Left cardiac atrium (tissue), 4 donors: ENCODE measurements around the gene DSEL. TPM values are rescaled to one million over a fixed set of nuclear protein-coding genes. Genes with fewer than 3 reads are reported as not detected.
A peak's percentile ranks its signal among the peaks of the same experiment; 100 is the strongest.

Experiments
- ATAC-seq, 2 donors: fragments of 200-7000 bp; cut with Tn5 transposase; one replicate each; pipeline ENCODE4 v1.9.1; 2020; ENCODE audit warnings: mild to moderate bottlenecking in 2 of 2, moderate library complexity in 2 of 2
- DNase-seq: peaks from one replicate; pipeline ENCODE4 v3.0.0-alpha.2; 2020
- intact Hi-C, 2 donors: fragments of 100-400 bp; cut with DNase I; formaldehyde crosslinking; loops; one replicate each; pipeline versions ENCODE4 v1.14.1 to v1.15.1; 2022 to 2023
- total RNA-seq, 2 donors: library from RNA; stranded (reverse); fragmentation: NEBNext Ultra II Directional; extraction: Animal tissue kit (Norgen Biotek cat#: 25700); gene quantifications; one replicate each; pipeline ENCODE4 v1.2.1, GENCODE V29; 2021
- donor health status: DM: no; HTN: yes; CAD: no.
- donor health status: DM: no; HTN: yes; CAD: no; lungs with severe emphysema.
- donor health status: DM: yes; HTN: yes; CAD: no.
- donor health status: Dilated cardiomyopathy.

DSEL gene
- total RNA-seq, 2 donors from 2014 or later, result 6.1 to 7.2 TPM

GRCh38 chr18:67509741-67510391 lies 6.7 kb downstream of the DSEL start:
- intact Hi-C loops, result no loop called here
- DNase-seq (no peak), ATAC-seq (peak in 1 of 2 donors; percentile 59)

DNA sequence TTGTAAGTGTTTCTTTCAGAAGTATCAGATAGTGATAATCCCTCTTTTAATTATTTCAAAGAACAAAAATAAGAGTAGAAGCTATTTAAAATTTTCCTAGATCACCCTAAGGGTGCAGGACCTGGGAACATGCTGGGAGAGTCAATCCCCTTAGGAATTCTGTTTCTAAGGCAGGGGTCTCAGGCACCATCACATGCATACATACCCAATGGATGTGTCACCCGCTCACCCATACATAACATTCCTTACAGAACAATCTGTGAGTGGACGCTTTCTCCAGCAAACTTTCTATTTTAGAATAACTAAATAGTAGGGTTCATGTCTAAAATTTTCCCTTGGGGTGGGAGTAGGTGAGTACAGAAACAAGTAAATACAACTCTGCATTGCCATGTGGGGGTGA lies 8.4 kb downstream of the DSEL start:
- ATAC-seq (no peak), DNase-seq (no peak)
- intact Hi-C loops, result no loop called here

DNA sequence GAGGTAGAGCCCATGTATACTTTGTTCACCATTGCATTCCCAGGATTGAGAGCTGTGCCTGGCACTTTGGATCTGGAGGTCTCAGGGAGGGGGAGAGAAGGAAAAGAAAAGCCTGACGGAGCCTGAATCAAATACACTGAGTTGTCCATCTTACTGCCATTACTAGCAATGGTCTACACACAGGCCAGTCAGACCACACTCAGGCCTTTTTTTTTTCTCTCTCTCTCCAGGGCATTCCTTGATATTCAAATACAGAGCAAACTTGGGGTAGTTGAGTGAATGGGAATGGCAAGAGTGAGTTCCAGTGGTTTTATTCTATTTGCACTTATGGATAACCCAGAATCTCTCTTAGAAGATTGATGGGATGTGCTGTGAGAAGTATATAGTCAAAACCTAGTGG lies 11.8 kb downstream of the DSEL start:
- intact Hi-C loops, result no loop called here
- ATAC-seq (no peak), DNase-seq (no peak)

DNA sequence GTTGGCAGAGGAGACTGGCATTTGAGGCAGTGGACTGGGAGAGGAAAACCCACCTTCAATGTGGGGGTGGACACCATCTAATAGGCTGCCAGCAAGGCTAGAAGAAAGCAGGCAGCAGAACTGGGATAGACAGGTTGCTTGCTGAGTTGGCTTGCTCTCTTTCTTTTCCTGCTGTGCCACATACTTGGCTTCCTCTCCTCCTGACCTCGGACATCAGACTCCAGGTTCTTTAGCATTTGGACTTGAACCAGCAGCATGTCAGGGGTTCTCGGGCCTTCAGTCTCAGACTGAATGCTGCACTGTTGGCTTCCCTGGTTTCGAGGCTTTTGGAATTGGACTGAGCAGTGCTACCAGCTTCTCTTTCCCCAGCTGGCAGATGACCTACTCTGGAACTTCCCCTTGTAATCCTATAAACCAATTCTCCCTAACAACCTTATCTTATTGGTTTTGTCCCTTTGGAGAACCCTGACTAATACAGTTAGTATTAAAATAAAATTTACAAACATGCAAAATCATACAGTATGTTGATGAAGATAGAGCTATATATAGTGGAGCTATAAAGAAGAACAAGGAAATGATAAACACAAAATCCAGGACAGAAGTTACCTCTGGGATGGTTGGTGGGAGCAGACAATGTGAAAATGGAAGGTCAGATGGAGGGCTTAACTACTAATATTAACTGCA lies 15.9 kb downstream of the DSEL start:
- DNase-seq, result no peak
- intact Hi-C loops, result no loop called here
- ATAC-seq, result no peak

DNA sequence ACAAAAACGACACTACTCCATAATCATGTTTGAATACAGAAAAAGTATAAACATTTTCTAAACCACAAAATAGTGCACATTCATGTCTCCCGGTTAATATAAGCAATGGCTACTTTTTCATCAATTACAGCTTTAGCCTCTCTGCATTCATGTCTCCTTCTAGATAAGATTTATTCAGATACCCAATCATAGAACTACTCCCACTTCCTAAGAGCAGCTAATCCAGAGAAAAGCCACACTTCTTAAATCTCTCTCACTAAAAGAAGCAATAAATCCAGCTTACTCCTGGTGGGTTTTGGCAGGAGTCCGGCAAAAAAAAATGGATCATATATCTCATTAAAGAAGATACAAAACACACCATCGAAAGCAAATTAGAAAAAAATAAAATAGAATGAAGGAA lies 20.1 kb downstream of the DSEL start:
- intact Hi-C loops, result no loop called here
- DNase-seq (no peak), ATAC-seq (no peak)

DNA sequence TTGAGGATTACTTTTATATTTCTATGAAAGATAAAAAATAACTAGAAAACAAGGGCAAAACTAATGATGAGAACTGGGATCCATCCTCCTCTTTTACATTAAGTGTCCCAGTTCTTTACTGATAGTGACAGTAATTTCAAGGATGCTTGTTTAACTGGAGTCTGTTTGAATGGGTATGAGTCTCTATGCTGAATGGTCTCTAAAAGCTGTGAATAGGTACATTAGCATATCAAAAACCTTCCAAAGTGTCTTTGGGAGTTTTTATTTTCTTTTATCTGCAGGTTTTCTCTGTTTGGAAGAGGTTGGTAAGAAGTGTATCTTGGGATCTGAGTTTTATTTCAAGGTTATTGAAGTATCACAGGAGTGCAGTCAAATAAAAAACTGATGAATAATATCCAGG lies 30.0 kb downstream of the DSEL start:
- ATAC-seq, result no peak
- no peak for DNase-seq
- intact Hi-C loops, result no loop called here

DNA sequence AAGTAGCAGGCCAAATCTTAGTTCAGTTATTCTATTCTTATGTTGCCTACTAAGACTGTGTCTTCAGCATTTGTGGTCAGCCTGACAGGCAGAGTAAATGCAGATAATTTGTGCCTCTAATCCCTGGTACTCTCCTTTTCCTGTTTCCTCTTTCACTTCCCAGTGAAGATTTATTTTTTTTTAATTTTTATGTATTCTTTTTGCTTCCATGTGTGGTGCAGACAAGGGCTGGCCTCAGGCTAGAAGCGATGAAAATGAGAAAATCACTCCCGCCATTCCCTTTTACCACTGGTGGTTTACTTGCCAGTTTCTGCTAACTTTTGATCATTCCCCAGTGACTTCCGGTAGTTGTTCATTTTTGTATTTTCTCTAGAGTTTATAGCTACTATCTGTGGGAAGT lies 30.9 kb downstream of the DSEL start:
- ATAC-seq, result no peak
- intact Hi-C loops, result no loop called here
- no peak for DNase-seq

GRCh38 chr18:67484458-67484857 lies 32.1 kb downstream of the DSEL start:
- intact Hi-C loops, result no loop called here
- no peak for ATAC-seq
- no peak for DNase-seq

DNA sequence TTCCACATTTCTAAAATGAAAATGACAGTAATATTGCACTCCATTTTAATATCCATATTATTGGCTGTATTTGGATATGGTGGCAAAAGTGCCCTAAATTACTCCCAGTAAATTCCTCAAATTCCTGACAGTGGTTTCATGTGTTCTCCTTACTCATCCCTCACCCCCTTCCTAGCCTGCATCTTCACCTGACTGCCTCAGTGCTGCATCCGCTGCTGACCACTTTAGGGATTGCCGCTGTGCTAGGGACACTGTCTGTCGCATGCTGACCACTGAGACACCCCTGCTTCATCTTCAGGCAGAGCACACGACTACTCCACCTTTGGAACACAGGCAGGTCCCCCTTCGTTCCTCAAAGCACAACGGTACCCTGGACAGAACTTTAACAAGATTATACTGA lies 32.6 kb downstream of the DSEL start:
- no peak for DNase-seq
- ATAC-seq, result no peak
- intact Hi-C loops, result no loop called here

GRCh38 chr18:67483237-67483636 lies 33.3 kb downstream of the DSEL start:
- DNase-seq, result no peak
- ATAC-seq, result peak in 1 of 2 donors; percentile 65
- intact Hi-C loops, result no loop called here

- intact Hi-C loops, result loop anchor here in 1 of 2 donors (5.0 kb wide), 1 partner anchor 84 kb away; no protein-coding TSS in a partner anchor
- ATAC-seq, result no peak
These were observed 38.3 kb downstream of the DSEL start for GRCh38 chr18:67478249-67478648.

DNA sequence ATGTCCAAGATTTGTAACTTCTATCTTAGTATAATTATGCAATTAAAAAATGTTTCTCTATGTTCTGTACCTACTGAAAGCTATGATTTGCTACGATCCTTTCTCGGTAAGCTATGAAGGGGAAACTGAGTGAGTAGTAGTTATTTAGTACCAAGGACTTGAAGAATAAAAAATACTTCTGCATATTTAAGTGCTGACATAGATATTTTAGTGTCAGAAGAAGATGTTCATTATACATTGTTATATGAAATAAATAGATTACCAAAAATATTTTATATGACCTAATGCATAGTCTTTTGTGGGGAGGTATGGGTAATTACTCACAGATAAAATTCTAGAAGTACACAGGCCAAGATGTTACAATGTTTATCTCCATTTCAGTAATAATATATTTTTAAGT lies 39.0 kb downstream of the DSEL start:
- no peak for ATAC-seq
- intact Hi-C loops, result loop anchor here in 1 of 2 donors (5.0 kb wide), 1 partner anchor 85 kb away; no protein-coding TSS in a partner anchor
- no peak for DNase-seq

More at GRCh38 chr18:67478249-67478648, 38.3 kb downstream of the DSEL start:
- DNase-seq, result no peak

DNA sequence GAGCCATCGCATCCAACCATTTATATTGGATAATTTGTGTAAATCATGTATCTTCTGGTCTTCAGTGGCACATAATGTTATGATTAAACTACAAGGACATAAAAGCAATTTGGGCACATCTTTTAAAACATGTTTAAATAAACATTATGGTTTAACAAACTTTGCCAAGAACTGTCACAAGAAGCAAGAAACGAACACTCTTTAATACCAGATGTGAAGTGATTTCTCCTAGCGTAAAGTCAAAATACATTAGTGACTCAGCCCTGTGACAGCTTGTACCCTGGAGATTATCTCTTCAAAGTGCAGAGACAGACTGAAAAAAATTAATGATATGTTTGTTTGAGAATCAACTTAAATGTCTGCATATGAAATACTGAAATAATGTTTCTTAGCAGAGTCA lies 39.9 kb downstream of the DSEL start:
- DNase-seq (no peak), ATAC-seq (no peak)
- intact Hi-C loops, result loop anchor here in 1 of 2 donors (5.0 kb wide), 1 partner anchor 86 kb away; no protein-coding TSS in a partner anchor

DNA sequence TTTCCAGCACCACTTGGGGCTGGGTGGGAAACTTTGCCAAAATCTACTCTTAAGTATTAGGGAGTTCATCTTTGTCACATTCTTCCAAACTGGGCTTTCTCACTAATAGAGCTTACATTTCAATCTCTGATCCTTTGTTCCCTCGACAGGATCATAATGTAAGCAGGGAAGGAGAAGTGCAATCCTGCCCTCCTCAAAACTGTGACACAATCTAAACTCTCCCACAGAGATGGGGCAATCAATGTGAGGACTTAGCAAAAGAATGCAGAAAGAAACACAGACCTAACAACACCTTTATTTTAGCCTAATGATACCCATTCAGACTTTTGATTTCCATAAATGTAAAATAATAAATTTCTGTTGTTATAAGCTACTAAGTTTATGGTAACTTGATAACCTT lies 40.8 kb downstream of the DSEL start:
- ATAC-seq (no peak), DNase-seq (no peak)
- intact Hi-C loops, result loop anchor here in 1 of 2 donors (5.0 kb wide), 1 partner anchor 87 kb away; no protein-coding TSS in a partner anchor

DNA sequence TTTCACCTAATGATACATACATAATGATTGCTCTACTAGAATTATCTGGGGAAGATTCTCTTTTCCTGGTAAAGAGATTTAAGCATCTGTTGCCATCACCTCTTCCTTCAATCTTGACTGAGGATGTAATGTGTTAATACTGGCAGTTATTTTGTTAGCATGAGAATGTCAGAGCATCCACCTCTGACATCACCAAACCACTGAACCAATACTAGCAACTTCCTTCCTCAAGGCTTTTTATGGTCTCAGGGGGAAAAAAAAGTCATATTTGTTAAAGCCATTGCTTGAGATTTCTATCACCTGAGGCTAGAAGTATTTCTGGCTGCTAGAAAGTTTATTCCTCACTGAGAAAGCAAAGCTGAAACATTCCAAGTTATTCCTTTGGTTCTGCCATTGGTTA lies 48.5 kb downstream of the DSEL start:
- DNase-seq (no peak), ATAC-seq (no peak)
- intact Hi-C loops, result no loop called here

GRCh38 chr18:67467188-67467587 lies 49.3 kb downstream of the DSEL start:
- ATAC-seq, result no peak
- intact Hi-C loops, result no loop called here

GRCh38 chr18:67464499-67464898 lies 52.0 kb downstream of the DSEL start:
- ATAC-seq (no peak), DNase-seq (no peak)
- intact Hi-C loops, result no loop called here

More at GRCh38 chr18:67467188-67467587, 49.3 kb downstream of the DSEL start:
- no peak for DNase-seq

- intact Hi-C loops, result no loop called here
- ATAC-seq (no peak), DNase-seq (no peak)
These were observed 52.7 kb downstream of the DSEL start for GRCh38 chr18:67463829-67464228.

GRCh38 chr18:67456711-67457110 lies 59.8 kb downstream of the DSEL start:
- intact Hi-C loops, result no loop called here
- no peak for ATAC-seq
- no peak for DNase-seq
